ENCODE results near the gene TAS1R2.

TAS1R2 gene

GRCh38 chr1:18819986-18820790 is 39.3 kb downstream of the TAS1R2 start:
- DNase-seq (ENCODE audit: low read depth), result no peak

DNA sequence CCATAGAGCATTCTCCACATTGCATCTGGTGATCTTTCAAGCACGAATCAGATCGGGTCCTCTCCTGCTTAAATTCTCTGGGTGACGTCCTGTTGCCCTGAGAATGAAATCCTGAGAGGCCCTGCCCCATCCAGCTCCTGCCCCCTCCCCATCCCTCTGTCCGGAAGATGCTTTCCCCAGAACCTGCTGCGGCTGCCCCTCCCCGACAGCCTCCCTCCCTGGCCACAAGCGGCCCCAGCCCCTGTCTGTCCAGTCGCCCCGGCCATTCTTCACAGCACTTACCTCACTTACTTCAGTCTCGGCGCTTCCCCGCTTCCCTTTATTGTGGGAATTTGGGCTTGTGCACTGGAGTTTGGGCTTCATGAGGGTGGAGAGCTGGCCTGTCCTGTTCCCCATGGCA is 40.3 kb downstream of the TAS1R2 start:
- no peak for DNase-seq (ENCODE audit: low read depth)

GRCh38 chr1:18817795-18818435 is 41.5 kb downstream of the TAS1R2 start:
- no peak for DNase-seq (ENCODE audit: low read depth)

GRCh38 chr1:18817316-18817715 is 42.1 kb downstream of the TAS1R2 start:
- no peak for DNase-seq (ENCODE audit: low read depth)

- no peak for DNase-seq (ENCODE audit: low read depth)
Observed at GRCh38 chr1:18816808-18817207, 42.7 kb downstream of the TAS1R2 start.

- DNase-seq (ENCODE audit: low read depth), result no peak
Observed at GRCh38 chr1:18814874-18815531, 44.5 kb downstream of the TAS1R2 start.

DNA sequence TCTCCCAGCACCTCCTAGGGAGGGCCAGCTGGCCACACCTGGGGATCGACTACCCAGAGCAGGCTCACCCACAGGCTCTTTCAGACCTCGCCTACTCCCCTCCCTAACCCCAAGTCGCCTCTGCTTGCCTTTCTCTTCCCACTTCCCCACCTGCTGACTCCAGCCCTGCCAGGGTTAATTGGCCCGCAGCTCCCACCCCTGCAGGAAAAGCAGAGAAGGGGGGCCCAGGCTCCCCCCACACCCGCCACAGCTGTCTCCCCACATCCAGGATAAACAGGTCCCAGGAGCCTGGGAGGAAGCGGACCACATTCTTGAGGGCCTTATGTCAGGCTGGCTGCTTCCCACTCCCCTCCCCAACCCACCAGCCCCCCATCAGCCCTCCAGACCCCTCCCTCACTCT is 45.0 kb downstream of the TAS1R2 start:
- DNase-seq (ENCODE audit: low read depth), result no peak

GRCh38 chr1:18812453-18812939 is 47.0 kb downstream of the TAS1R2 start:
- no peak for DNase-seq (ENCODE audit: low read depth)

- DNase-seq (ENCODE audit: low read depth), result no peak
Observed at GRCh38 chr1:18811733-18812452, 47.6 kb downstream of the TAS1R2 start.

DNA sequence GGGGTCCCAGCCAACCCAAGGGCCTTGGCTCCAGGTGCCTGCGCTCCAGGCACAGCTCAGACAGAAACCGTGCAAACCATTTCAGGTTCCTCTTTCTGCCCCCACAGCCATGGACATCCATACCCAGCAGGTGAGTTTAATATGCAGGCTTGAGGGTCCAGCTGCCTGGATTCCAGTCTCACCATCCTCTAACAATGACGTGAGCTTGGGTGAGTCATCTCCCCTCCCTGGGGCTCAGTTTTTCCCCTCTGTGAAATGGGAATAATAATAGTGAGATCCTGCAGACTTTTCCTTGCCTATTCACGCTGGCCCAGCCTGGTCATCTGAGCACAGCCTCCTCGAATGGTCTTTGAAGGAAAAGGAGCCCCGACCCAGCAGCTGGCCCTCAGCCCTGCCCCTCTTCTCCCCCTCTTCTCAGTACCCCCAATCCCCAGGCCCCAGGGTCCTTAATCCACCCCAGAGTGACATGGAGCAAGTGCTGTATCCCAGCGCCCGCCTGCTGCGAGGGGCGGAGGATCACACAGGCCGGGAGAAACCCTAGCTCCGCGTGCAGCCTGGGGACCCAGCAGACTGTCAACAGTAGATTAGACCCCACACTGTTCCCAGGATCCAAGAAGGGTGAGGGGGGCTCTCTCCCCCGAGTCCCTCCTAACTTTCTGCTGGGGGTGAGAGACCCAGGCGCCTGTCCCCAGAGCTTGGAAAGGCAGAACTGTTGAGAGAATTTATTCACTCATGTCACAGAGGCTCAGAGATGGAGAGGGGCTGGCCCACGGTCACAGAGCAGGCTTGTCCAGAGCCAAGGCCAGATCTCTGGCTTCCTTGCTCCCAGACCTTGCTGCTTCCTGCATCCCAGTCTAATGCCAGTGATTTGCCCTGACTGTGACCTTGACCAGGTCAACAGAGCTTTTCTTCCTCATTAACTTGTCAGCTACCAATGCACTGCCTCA is 49.2 kb downstream of the TAS1R2 start:
- no peak for DNase-seq (ENCODE audit: low read depth)

DNA sequence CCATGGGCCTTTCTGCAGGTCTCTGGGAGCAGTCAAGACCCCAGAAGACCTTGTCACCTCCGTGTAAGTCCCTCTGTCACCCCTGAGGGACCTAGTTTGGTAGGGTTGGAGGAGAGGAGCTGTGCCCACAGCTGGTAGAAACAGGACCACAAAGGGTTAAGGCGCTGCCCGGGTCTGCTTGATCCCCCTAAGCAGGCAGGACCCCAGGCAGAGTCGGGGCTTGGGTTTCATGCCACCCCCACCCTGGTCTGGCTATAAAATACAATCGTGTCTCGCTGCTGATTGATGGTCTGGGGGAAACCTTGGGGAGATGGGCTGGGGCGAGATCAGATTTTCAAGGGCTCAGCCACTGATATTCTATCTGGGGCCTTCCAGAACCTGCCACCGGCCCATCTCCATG is 50.9 kb downstream of the TAS1R2 start:
- DNase-seq (ENCODE audit: low read depth), result no peak

DNA sequence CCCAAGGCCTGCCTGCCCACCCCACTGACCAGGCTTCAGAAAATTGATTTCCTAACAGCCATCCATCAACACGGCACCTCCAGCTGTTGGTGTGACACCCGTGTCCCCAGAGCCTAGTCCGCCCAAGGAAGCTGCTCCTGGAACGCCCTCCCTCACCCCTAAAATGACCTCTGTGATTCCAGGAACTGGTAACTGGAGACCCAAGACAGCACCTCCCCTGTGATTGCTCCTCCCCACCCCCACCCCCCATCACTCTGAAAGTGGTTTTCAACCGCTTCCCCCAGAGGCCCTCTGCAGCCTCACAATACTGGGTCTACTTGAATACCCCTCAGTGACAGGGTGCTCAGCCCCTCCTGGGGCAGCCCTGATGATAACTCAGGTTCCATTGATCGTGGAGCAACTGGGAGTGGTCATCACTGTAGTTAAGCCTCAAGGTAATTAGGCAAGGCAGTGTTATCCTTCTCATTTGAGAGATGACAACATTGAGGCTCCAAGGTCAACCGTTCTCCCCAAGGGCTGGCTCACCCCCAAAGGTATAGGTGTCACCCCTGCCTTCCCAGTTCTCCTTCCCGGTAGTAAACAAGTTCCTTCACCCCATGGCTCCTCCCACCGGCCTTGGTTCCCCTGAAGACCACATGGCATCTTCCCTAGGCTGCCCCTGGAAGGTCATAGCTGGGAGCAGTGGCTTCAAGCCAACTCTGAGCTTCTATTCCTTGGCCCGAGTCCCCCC is 52.0 kb downstream of the TAS1R2 start:
- no peak for DNase-seq (ENCODE audit: low read depth)

DNA sequence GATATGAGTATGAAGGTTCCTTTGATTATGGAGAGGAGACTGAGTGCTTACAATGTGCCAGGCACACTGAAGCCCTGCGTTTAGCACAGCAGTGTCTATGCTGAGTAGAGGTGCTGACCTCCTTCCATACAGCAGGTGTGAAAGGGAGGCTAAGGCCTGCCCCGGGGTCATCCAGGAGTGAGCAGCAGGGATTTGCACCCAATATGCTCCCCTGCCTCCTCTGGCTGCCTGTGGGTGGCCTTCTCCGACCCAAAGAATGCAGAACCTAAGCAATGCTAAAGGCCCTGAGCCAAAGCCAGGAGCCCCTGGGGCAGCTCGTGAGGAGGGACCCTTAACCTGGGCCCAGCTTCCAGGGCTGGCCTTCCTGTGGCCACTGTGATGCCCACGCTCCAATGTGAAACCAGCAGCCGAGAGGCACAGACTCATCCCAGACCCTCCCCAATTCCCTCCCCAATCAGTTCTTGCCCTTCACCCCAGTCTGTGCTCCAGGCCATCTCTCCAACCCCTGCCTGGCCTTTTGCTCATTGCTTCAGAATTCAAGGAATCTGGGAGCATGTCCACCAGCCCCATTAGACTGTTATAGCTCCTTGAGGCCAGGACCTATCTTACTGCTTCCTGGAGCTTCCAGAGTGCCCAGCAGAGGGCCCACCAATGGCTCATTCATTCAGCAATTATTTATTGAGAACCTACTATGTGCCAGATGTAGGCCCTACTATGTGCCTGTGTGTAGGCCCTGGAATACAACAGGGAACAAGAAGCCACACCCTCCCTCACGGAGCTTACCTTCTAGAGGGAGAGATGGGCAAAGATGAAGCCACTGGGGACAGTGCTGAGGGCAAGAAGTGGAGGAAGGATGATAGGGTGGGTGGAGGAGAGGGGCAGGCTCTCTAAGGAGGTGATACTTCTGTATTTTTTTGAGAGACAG is 53.3 kb downstream of the TAS1R2 start:
- no peak for DNase-seq (ENCODE audit: low read depth)

DNA sequence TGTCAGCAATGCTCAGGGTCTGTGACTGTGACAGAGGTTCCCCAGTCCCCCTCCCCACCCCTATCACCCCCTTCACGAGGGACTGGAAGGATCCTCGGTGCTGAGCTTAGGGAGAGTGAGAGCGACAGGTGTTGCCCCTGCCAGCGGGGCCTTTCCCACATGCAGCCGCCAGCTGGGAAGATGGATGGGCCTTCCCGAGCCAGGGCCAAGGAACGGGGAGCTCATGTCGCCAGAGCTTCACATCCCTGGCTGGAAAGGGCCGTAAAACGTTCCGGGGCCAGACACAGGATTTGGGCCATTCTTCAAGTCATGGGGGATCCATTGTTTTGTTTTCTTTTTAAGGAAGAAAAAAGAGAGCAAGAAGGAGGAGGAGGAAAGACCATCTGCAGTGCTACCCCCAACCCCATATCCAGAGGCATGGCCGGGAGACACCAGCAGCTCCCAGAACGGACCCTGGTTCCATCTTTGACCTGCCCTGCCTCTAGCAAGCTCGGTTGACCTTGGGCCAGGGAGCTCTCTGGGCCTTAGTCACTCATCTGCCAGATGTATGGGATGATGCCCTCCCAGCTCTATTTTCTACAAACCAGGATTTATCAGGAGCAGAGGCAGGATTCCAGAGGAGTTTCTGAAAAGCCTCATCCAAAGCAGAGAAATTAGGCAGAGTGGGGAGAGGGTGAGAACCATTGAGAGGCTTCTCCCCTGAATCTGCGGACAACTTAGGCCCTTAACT is 54.1 kb downstream of the TAS1R2 start:
- DNase-seq (ENCODE audit: low read depth), result no peak

GRCh38 chr1:18803851-18804250 is 55.6 kb downstream of the TAS1R2 start:
- no peak for DNase-seq (ENCODE audit: low read depth)

DNA sequence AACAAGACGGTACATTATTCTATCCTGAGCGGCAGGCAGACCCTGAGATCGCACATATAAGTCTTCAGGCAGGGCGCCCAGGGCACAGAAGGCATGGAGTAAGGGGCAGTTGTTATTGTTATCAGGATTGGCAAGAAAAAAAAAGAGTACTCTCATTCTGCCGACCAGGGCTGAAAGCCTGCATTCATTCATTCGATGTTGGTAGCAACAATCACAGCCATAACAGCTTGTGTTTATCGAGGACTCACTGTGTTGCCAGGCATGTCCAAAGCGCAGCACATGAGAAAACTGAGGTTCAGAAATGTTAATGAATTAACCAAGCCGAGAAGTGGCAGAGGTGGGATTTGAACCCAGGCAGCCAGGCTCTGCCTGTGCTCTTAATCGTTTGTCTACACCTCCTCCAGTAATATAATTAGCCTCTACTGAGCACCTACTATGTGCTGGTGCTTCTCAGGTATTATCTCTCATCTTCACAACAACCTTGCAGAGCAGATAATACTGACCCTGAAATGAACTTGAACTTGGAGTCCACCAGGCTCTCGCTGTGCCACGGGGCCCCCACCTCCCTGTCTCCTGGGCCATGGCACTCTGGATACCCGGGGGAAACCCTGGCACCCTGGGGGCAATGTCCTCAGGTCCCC is 56.2 kb downstream of the TAS1R2 start:
- no peak for DNase-seq (ENCODE audit: low read depth)

GRCh38 chr1:18802231-18802630 is 57.2 kb downstream of the TAS1R2 start:
- no peak for DNase-seq (ENCODE audit: low read depth)

GRCh38 chr1:18800258-18800657 is 59.2 kb downstream of the TAS1R2 start:
- no peak for DNase-seq (ENCODE audit: low read depth)

Measured in activated T-cell treated with anti-CD3 and anti-CD28 coated beads for 24 hours (primary cell).